ENCODE results near the gene GNB2. TPM values are rescaled to one million over a fixed set of nuclear protein-coding genes. Genes with fewer than 3 reads are reported as not detected.

The GNB2 gene
- polyA plus RNA-seq, 1 experiment, result 172 TPM

GRCh38 chr7:100676501-100677306 is 3.2 kb downstream of the GNB2 start:
- TF ChIP-seq CTCF (IDR thresholded peaks at IDR 0.05; ENCODE audit: insufficient read depth, low read depth, low read length), result no peak
- Histone ChIP-seq H3K4me3 (ENCODE audit: low read depth, low read length) (peak overlapping the region; percentile 97), H3K27me3 (ENCODE audit: control insufficient read depth, insufficient read depth, low read length) (no peaks in the 10 kb centered on the region), H3K36me3 (ENCODE audit: control insufficient read depth, insufficient read depth, low read length) (peaks cover 36% of the 10 kb centered on the region)
- DNase-seq (ENCODE audit: low read depth), result no peak
- CTCF ChIA-PET, result interaction anchor here (1.0 to 10.3 kb wide), 2 partner anchors 15 to 28 kb away, joined by 4 to 110 read pairs; partner anchors contain the start of gene GIGYF1
- POLR2A ChIA-PET, result no interaction called here

DNA sequence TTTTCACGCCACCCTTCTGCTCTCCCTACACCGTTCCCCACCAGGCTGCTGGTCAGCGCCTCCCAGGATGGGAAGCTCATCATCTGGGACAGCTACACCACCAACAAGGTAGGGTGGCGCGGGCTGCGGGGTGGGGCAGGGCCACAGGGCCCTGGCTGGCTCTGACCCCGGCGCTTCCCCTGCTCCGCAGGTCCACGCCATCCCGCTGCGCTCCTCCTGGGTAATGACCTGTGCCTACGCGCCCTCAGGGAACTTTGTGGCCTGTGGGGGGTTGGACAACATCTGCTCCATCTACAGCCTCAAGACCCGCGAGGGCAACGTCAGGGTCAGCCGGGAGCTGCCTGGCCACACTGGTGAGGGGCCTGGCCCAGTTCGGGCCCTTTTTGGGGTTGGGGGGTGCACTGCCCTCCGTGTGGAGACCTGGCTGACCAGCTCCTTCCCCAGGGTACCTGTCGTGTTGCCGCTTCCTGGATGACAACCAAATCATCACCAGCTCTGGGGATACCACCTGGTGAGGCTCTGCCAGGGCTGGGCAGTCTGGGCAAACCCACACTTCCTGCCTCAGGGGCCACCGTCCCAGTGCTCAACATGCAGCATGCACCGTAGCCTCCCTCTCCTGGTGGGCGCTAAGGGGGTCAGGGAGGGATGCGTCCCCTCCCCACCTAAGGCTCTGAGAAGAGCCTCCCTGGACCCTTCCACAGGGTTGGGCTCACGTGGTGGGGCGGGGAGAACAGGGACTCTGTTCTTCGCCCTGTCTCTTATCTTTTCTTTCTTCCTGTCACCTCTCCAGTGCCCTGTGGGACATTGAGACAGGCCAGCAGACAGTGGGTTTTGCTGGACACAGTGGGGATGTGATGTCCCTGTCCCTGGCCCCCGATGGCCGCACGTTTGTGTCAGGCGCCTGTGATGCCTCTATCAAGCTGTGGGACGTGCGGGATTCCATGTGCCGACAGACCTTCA is 4.0 kb downstream of the GNB2 start:
- Histone ChIP-seq H3K36me3 (ENCODE audit: control insufficient read depth, insufficient read depth, low read length) (peaks cover 42% of the 10 kb centered on the region), H3K27me3 (ENCODE audit: control insufficient read depth, insufficient read depth, low read length) (no peaks in the 10 kb centered on the region), H3K4me3 (ENCODE audit: low read depth, low read length) (no peak overlapping the region)
- ChIA-PET CTCF (interaction anchor here (1.0 to 10.3 kb wide), 2 partner anchors 14 to 28 kb away, joined by 4 to 110 read pairs; partner anchors contain the start of gene GIGYF1), POLR2A (no interaction called here)
- no peak for TF ChIP-seq CTCF (IDR thresholded peaks at IDR 0.05; ENCODE audit: insufficient read depth, low read depth, low read length)
- DNase-seq (ENCODE audit: low read depth), result no peak

GRCh38 chr7:100678291-100678984 is 4.9 kb downstream of the GNB2 start:
- peaks cover 48% of the 10 kb centered on the region for H3K36me3 ChIP-seq (ENCODE audit: control insufficient read depth, insufficient read depth, low read length)
- POLR2A ChIA-PET, result no interaction called here
- CTCF ChIA-PET, result interaction anchor here (0.6 to 10.3 kb wide), 2 partner anchors 13 to 228 kb away, joined by 3 to 110 read pairs; partner anchors contain the start of gene GIGYF1

GRCh38 chr7:100679129-100679926 is 5.8 kb downstream of the GNB2 start:
- TF ChIP-seq CTCF (IDR thresholded peaks at IDR 0.05; ENCODE audit: insufficient read depth, low read depth, low read length), result no peak
- peaks cover 54% of the 10 kb centered on the region for H3K36me3 ChIP-seq (ENCODE audit: control insufficient read depth, insufficient read depth, low read length)
- H3K27me3 ChIP-seq (ENCODE audit: control insufficient read depth, insufficient read depth, low read length), result no peaks in the 10 kb centered on the region
- H3K4me3 ChIP-seq (ENCODE audit: low read depth, low read length), result no peak overlapping the region
- POLR2A ChIA-PET, result interaction anchor here (0.6 kb wide), 1 partner anchor 17 kb away, joined by 11 read pairs; no protein-coding TSS in a partner anchor
- CTCF ChIA-PET, result interaction anchor here (1.7 to 10.3 kb wide), 2 partner anchors 12 to 173 kb away, joined by 5 to 110 read pairs; partner anchors contain the start of genes GIGYF1 and SLC12A9
- no peak for DNase-seq (ENCODE audit: low read depth)

More at GRCh38 chr7:100678291-100678984, 4.9 kb downstream of the GNB2 start:
- Histone ChIP-seq H3K4me3 (ENCODE audit: low read depth, low read length) (no peak overlapping the region), H3K27me3 (ENCODE audit: control insufficient read depth, insufficient read depth, low read length) (no peaks in the 10 kb centered on the region)
- TF ChIP-seq CTCF (IDR thresholded peaks at IDR 0.05; ENCODE audit: insufficient read depth, low read depth, low read length), result no peak
- no peak for DNase-seq (ENCODE audit: low read depth)

Measured in BJ (cell line).